ENCODE measurements around the gene PDE11A. TPM values are rescaled to one million over a fixed set of nuclear protein-coding genes. Genes with fewer than 3 reads are reported as not detected.

The PDE11A gene
- total and polyA plus RNA-seq, 4 donors = 0.11 to 1.3 (median 0.25) TPM; not detected in 1

DNA sequence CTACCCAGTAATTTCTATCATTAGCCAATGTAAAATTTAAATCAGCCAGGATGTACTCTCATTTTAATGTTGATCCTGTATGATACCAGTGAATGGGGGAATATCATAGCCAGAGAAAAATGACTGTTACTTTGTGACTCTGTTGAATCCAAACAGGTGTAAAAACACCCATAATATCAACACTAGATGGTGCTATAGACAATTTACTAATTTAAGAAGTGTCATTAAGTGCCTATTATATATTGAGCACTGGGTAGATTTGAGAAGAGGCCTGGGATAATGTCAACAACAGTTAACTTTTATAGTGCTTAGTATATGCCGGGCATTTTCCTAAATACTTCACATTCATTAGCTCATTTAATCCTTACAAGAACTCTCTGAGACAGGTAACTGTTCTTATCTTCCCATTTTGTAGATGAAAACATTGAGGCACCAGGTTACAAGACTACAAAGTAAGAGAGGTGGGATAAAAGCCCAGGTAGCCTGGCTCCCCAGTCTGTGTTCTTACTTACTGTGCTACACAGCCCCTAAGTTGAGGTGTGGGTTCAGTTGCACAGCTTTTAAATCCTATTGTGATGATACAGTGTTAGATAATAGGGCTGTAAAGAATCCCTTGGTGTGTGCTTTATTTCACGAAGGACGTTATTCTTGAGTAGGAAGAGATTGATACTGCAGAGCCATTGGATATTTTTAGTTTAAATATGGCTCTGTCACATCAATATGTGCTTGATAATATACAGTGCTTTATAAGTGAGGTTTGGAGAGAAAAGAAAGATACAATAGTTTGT is 354.6 kb downstream of the PDE11A start:
- Histone ChIP-seq H3K27me3 (ENCODE audit: control insufficient read depth in 3 of 3, insufficient read depth in 3 of 3, low read length in 2 of 3) (no peaks in the 10 kb centered on the region), H3K27ac (ENCODE audit: low read depth in 1 of 2, low read length in 1 of 2) (no peak overlapping the region), H3K4me1 (ENCODE audit: control insufficient read depth in 5 of 5, insufficient read depth in 5 of 5, low read length in 5 of 5) (peaks cover 0 to 6% (median 0%) of the 10 kb centered on the region in 5 donors), H3K4me3 (no peak overlapping the region), H3K9me3 (ENCODE audit: control insufficient read depth in 4 of 4, insufficient read depth in 3 of 4, low read length in 3 of 4) (no peaks in the 10 kb centered on the region), H3K9ac (ENCODE audit: insufficient read depth in 1 of 2, low read length in 2 of 2) (no peak overlapping the region), H3K36me3 (ENCODE audit: control insufficient read depth in 4 of 4, insufficient read depth in 4 of 4, low read length in 4 of 4) (no peaks in the 10 kb centered on the region)
- DNase-seq = no peak
- TF ChIP-seq CTCF (IDR thresholded peaks at IDR 0.05; ENCODE audit: control extremely low read depth, extremely low read depth) = no peak
- WGBS, 2 donors = 76 to 85% methylated on average over 3 of the region's 3 CpGs
- ATAC-seq (ENCODE audit: insufficient read depth, low FRiP score) = no peak

DNA sequence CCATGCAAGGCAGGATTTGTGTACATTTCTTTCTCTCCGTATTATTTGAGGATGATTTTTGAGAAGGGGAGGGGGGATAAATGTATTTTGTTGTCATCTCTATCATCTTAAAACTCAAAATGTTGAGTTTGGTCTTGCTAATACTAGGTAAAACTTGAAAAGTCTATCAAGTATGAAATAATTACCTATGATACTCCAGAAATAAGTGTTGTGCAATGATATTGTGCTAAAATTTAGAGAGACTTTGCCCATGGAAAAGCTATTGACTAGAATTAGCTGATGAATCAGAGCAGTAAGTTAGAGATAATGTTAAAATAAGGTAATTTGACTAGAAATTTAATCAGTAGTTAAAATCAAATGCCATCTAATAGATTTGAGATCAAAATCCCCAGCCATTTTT is 356.1 kb downstream of the PDE11A start:
- H3K9me3 ChIP-seq (ENCODE audit: control insufficient read depth in 4 of 4, insufficient read depth in 3 of 4, low read length in 3 of 4) = peaks cover 0 to 1% (median 0%) of the 10 kb centered on the region in 4 donors
- no peaks in the 10 kb centered on the region for H3K36me3 ChIP-seq (ENCODE audit: control insufficient read depth in 4 of 4, insufficient read depth in 4 of 4, low read length in 4 of 4)
- no peak for ATAC-seq (ENCODE audit: insufficient read depth, low FRiP score)
- no peaks in the 10 kb centered on the region for H3K27me3 ChIP-seq (ENCODE audit: control insufficient read depth in 3 of 3, insufficient read depth in 3 of 3, low read length in 2 of 3)
- H3K27ac ChIP-seq (ENCODE audit: low read depth in 1 of 2, low read length in 1 of 2) = no peak overlapping the region
- WGBS, 2 donors = 90 to 100% methylated on average over 1 of the region's 1 CpG
- H3K9ac ChIP-seq (ENCODE audit: insufficient read depth in 1 of 2, low read length in 2 of 2) = no peak overlapping the region
- no peak for TF ChIP-seq CTCF (IDR thresholded peaks at IDR 0.05; ENCODE audit: control extremely low read depth, extremely low read depth)
- DNase-seq = no peak
- peaks cover 0 to 6% (median 0%) of the 10 kb centered on the region in 5 donors for H3K4me1 ChIP-seq (ENCODE audit: control insufficient read depth in 5 of 5, insufficient read depth in 5 of 5, low read length in 5 of 5)
- H3K4me3 ChIP-seq = no peak overlapping the region

- TF ChIP-seq CTCF (IDR thresholded peaks at IDR 0.05; ENCODE audit: control extremely low read depth, extremely low read depth) = no peak
- DNase-seq = no peak
- no peak for ATAC-seq (ENCODE audit: insufficient read depth, low FRiP score)
- H3K4me3 ChIP-seq = no peak overlapping the region
- no peak overlapping the region for H3K27ac ChIP-seq (ENCODE audit: low read depth in 1 of 2, low read length in 1 of 2)
- H3K9me3 ChIP-seq (ENCODE audit: control insufficient read depth in 4 of 4, insufficient read depth in 3 of 4, low read length in 3 of 4) = peaks cover 0 to 1% (median 0%) of the 10 kb centered on the region in 4 donors
- 78 to 84% methylated on average over 2 of the region's 2 CpGs for WGBS, 2 donors
- H3K4me1 ChIP-seq (ENCODE audit: control insufficient read depth in 5 of 5, insufficient read depth in 5 of 5, low read length in 5 of 5) = peaks cover 0 to 6% (median 0%) of the 10 kb centered on the region in 5 donors
- H3K27me3 ChIP-seq (ENCODE audit: control insufficient read depth in 3 of 3, insufficient read depth in 3 of 3, low read length in 2 of 3) = no peaks in the 10 kb centered on the region
- no peak overlapping the region for H3K9ac ChIP-seq (ENCODE audit: insufficient read depth in 1 of 2, low read length in 2 of 2)
- H3K36me3 ChIP-seq (ENCODE audit: control insufficient read depth in 4 of 4, insufficient read depth in 4 of 4, low read length in 4 of 4) = no peaks in the 10 kb centered on the region
These were observed 356.8 kb downstream of the PDE11A start for GRCh38 chr2:177715771-177716170.

Measured in lung (tissue), 12 donors.